Neural crest cell (in vitro differentiated cells): ENCODE measurements around the gene GREB1L. TPM values are rescaled to one million over a fixed set of nuclear protein-coding genes. Genes with fewer than 3 reads are reported as not detected.

ENCODE experiments used
- DNase-seq: peaks from one replicate; pipeline ENCODE4 v3.0.0; 2021; ENCODE audit warnings: low read depth, mixed read lengths, low spot score
- H3K27ac Mint-ChIP-seq: one replicate; pipeline ENCODE4 v1.8.0; 2021; ENCODE audit warnings: mild to moderate bottlenecking, mixed read lengths; ENCODE audit not compliant: unreplicated experiment
- H3K27me3 Mint-ChIP-seq: 2 replicates; pipeline ENCODE4 v1.8.0; 2021; ENCODE audit warnings: low read depth, mild to moderate bottlenecking, mixed read lengths
- H3K36me3 Mint-ChIP-seq: 2 replicates; pipeline ENCODE4 v1.8.0; 2021; ENCODE audit warnings: low read depth, mild to moderate bottlenecking, mixed read lengths
- H3K4me1 Mint-ChIP-seq: 2 replicates; pipeline ENCODE4 v1.8.0; 2021; ENCODE audit warnings: mixed read lengths
- H3K4me3 Mint-ChIP-seq: one replicate; pipeline ENCODE4 v1.8.0; 2021; ENCODE audit warnings: mild to moderate bottlenecking, mixed read lengths
- H3K9me3 Mint-ChIP-seq: 2 replicates; pipeline ENCODE4 v1.8.0; 2021; ENCODE audit warnings: mixed read lengths
- CTCF ChIP-seq: fragments of 200-600 bp; sonication (generic); conservative IDR thresholded peaks from 2 replicates; pipeline ENCODE4 v1.5.0; 2021; ENCODE audit warnings: antibody characterized with exemption, mild to moderate bottlenecking
- total RNA-seq: library from RNA; stranded (reverse); gene quantifications from 2 replicates; pipeline ENCODE4 v1.2.1, GENCODE V29; 2021

Gene GREB1L
- total RNA-seq, 1 donor from 2014 or later = 80.5 TPM

GRCh38 chr18:21450913-21451312 lies 208.9 kb downstream of the GREB1L start:
- TF ChIP-seq CTCF = no peak
- no peak for DNase-seq
- Mint-ChIP-seq H3K4me1 (peaks cover 14% of the 10 kb centered on the region), H3K36me3 (peaks cover 16% of the 10 kb centered on the region), H3K27ac (peak overlapping the region; percentile 2), H3K9me3 (no peaks in the 10 kb centered on the region), H3K27me3 (no peaks in the 10 kb centered on the region), H3K4me3 (no peak overlapping the region)

- no peak for TF ChIP-seq CTCF
- Mint-ChIP-seq H3K4me3 (no peak overlapping the region), H3K27ac (no peak overlapping the region), H3K9me3 (no peaks in the 10 kb centered on the region), H3K27me3 (no peaks in the 10 kb centered on the region), H3K36me3 (peaks cover 16% of the 10 kb centered on the region), H3K4me1 (peaks cover 14% of the 10 kb centered on the region)
- DNase-seq = no peak
Measured at GRCh38 chr18:21451851-21452250, 209.8 kb downstream of the GREB1L start.

GRCh38 chr18:21452276-21452780 lies 210.3 kb downstream of the GREB1L start:
- Mint-ChIP-seq H3K4me3 (no peak overlapping the region), H3K27ac (peak overlapping the region; percentile 14), H3K36me3 (peaks cover 16% of the 10 kb centered on the region), H3K9me3 (no peaks in the 10 kb centered on the region), H3K27me3 (no peaks in the 10 kb centered on the region), H3K4me1 (peaks cover 14% of the 10 kb centered on the region)
- TF ChIP-seq CTCF = no peak
- DNase-seq = no peak

- Mint-ChIP-seq H3K9me3 (no peaks in the 10 kb centered on the region), H3K4me3 (no peak overlapping the region), H3K27me3 (no peaks in the 10 kb centered on the region), H3K27ac (peak overlapping the region; percentile 14), H3K36me3 (peaks cover 18% of the 10 kb centered on the region), H3K4me1 (peaks cover 14% of the 10 kb centered on the region)
- DNase-seq = no peak
- no peak for TF ChIP-seq CTCF
Measured at GRCh38 chr18:21452796-21453510, 210.9 kb downstream of the GREB1L start.

GRCh38 chr18:21453511-21453901 lies 211.5 kb downstream of the GREB1L start:
- no peak for TF ChIP-seq CTCF
- no peaks in the 10 kb centered on the region for H3K27me3 Mint-ChIP-seq
- no peaks in the 10 kb centered on the region for H3K9me3 Mint-ChIP-seq
- H3K4me1 Mint-ChIP-seq = peaks cover 14% of the 10 kb centered on the region
- H3K27ac Mint-ChIP-seq = no peak overlapping the region
- H3K4me3 Mint-ChIP-seq = no peak overlapping the region
- DNase-seq = no peak
- peaks cover 18% of the 10 kb centered on the region for H3K36me3 Mint-ChIP-seq
